ENCODE data around the gene PSMC3. TPM values are rescaled to one million over a fixed set of nuclear protein-coding genes. Genes with fewer than 3 reads are reported as not detected.
"Not testable (repeated sequence)": the region's sequence is repeated elsewhere in the genome, so short reads cannot be mapped to it uniquely, and the experiment has no call there.

Gene PSMC3
- total RNA-seq, 1 donor from 2014 or later = 169 TPM

DNA sequence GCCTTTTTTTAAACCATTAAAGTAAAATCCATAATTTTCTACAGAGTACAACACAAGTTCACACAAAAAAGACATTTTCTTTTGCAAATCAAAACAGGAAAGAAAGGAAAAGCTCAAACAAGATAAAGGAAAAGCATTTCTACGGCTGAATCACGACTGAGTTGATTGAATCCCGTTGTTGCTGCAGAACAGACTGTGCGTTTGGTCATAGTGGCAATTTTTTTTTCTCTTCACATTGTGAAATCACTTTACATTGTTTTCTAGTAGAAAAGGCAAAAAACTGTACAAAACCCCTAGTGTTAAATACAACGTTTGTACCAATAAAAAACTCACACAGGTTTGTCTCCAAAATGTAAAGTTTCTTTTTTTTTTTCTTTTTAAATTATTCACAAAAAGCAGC is 40.0 kb upstream of the PSMC3 start:
- DNase-seq (ENCODE audit: low read depth) = no peak
- TF ChIP-seq, protein P1, sequence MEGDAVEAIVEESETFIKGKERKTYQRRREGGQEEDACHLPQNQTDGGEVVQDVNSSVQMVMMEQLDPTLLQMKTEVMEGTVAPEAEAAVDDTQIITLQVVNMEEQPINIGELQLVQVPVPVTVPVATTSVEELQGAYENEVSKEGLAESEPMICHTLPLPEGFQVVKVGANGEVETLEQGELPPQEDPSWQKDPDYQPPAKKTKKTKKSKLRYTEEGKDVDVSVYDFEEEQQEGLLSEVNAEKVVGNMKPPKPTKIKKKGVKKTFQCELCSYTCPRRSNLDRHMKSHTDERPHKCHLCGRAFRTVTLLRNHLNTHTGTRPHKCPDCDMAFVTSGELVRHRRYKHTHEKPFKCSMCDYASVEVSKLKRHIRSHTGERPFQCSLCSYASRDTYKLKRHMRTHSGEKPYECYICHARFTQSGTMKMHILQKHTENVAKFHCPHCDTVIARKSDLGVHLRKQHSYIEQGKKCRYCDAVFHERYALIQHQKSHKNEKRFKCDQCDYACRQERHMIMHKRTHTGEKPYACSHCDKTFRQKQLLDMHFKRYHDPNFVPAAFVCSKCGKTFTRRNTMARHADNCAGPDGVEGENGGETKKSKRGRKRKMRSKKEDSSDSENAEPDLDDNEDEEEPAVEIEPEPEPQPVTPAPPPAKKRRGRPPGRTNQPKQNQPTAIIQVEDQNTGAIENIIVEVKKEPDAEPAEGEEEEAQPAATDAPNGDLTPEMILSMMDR (conservative IDR thresholded peaks at IDR 0.05; ENCODE audit: low read depth, low read length) = no peak
- H3K4me3 ChIP-seq (ENCODE audit: low read depth, low read length) = no peak overlapping the region

DNA sequence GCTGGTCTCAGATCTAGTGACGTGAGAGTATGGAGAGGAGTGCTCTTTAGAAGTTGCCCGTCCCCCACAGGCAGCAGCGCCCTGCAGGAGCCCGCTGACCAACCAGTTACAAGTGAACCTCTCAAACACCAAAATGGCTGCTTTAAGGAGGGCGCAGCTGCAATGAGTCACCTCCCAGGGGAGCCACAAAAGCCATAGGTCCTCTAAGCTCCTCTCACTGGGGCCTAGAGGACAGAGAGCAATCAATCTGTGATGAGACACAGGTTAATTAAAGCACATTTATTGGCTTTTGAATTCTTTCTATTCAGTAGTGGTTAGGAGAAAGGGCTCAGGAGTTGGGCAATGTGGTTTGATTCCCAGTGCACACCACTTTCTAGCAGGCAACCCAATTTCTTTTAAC is 38.2 kb upstream of the PSMC3 start:
- TF ChIP-seq, protein P1 (conservative IDR thresholded peaks at IDR 0.05; ENCODE audit: low read depth, low read length) = no peak
- H3K4me3 ChIP-seq (ENCODE audit: low read depth, low read length) = no peak overlapping the region
- no peak for DNase-seq (ENCODE audit: low read depth)

DNA sequence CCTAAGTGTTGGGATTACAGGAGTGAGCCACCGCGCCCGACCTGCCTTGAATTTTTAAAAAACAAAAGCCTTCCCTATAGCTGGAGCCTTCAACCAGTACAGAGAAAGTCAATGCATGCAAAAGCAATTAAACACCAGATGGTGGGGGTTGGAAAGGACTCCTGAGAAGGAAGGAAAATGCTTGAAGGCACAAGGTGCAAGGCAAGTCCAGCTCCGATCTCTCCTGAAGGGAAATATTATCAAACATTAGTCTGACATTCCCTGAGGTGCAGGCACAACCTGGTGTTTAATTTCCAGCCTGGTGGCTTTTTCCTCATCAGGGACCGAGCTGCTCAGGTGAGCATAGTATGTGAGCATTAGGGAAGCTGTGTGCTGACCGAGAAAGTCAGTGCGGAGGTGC is 35.6 kb upstream of the PSMC3 start:
- H3K4me3 ChIP-seq (ENCODE audit: low read depth, low read length) = no peak overlapping the region
- TF ChIP-seq, protein P1 (conservative IDR thresholded peaks at IDR 0.05; ENCODE audit: low read depth, low read length) = no peak
- DNase-seq (ENCODE audit: low read depth) = no peak

DNA sequence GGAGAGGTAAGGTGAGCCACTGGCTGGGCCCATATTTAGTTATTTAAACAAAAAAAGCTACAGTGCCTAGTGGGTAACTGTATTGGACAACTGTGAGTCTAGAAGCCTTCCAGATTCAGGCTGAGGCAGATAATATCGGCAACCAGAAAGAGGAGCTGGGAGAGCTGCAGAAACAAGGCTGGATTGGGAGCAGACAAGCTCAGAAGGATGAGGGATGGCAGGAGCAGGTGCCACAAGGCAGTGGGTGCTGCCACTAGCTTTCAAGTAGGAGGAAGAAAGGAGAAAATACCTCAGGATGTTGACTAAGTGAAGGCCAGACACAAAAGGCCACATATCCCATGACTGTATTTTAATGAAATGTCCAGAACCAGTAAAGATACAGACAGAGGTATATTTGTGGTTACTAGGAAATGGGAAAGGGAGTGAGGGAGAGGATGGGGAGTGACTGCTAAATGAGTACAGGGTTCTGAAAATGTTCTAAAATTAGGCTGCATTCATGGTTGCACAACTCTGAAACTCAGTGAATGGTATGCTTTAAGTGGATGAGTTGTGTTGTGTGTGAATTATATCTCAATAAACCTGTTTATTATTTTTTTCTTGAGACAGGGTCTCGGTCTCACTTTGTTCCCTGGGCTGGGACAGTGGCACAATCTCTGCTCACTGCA is 34.5 kb upstream of the PSMC3 start:
- TF ChIP-seq, protein P1 (conservative IDR thresholded peaks at IDR 0.05; ENCODE audit: low read depth, low read length) = no peak
- no peak for DNase-seq (ENCODE audit: low read depth)
- no peak overlapping the region for H3K4me3 ChIP-seq (ENCODE audit: low read depth, low read length)

DNA sequence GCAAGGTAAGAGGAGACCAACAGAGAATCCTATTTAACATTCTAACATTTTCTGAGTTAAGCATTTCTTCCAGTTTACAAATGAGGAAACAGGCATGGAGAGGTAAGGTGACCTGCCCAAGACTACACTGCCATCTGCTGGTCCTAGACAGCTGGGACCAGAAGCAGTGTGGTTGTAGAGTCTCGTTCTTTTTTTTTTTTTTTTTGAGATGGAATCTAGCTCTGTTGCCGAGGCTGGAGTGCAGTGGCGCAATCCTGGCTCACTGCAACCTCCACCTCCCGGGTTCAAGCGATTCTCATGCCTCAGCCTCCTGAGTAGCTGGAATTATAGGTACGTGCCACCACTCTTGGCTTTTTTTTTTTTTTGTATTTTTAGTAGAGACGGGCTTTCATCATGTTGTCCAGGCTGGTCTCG is 28.0 kb upstream of the PSMC3 start:
- peak; percentile 37 for DNase-seq (ENCODE audit: low read depth)
- not testable (repeated sequence) for H3K4me3 ChIP-seq (ENCODE audit: low read depth, low read length)
- TF ChIP-seq, protein P1 (conservative IDR thresholded peaks at IDR 0.05; ENCODE audit: low read depth, low read length) = peak; percentile 87

DNA sequence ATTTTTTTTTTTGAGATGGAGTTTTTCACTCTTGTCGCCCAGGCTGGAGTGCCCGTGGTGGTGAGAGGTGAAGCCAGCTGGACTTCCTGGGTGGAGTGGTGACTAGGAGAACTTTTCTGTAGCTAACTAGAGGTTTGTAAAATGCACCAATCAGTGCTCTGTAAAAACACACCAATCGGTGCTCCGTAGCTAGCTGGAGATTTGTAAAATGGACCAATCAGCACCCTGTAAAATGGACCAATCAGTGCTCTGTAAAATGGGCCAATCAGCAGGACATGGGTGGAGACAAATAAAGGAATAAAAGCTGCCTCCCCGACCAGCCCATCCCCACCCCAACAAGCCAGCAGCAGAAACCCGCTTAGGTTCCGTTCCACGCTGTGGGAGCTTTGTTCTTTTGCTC is 27.1 kb upstream of the PSMC3 start:
- DNase-seq (ENCODE audit: low read depth) = no peak
- no peak overlapping the region for H3K4me3 ChIP-seq (ENCODE audit: low read depth, low read length)
- TF ChIP-seq, protein P1 (conservative IDR thresholded peaks at IDR 0.05; ENCODE audit: low read depth, low read length) = no peak

DNA sequence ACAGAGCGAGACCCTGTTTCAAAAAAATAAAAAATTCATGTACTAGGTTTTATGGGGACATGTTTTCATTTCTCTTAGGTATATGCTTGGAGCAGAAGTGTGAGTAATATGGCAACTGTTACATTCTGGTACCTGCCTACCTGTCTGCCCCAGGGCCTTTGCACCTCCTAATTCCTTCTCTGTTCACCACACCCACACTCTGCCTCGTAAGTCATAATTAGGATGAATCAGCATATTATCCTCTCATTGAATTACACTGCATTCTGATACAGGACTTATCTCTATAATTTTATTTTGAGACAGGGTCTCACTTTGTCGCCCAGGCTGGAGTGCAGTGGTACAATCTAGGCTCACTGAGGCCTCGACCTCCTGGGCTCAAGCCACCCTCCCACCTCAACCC is 25.8 kb upstream of the PSMC3 start:
- DNase-seq (ENCODE audit: low read depth) = no peak
- TF ChIP-seq, protein P1 (conservative IDR thresholded peaks at IDR 0.05; ENCODE audit: low read depth, low read length) = no peak
- no peak overlapping the region for H3K4me3 ChIP-seq (ENCODE audit: low read depth, low read length)
